HFF-Myc (cell line): ENCODE measurements around the gene MGST1.

Source experiments
- DNase-seq: peaks from one replicate; pipeline ENCODE4 v3.0.0-alpha.2; 2011; ENCODE audit warnings: low read depth; ENCODE audit errors: extremely low read depth
- H3K4me3 ChIP-seq: replicated peaks from 2 replicates; pipeline ENCODE4 v1.5.1; 2011; ENCODE audit warnings: low read depth, mild to moderate bottlenecking, control low read depth, low read length
- TF ChIP-seq, protein P1 (sequence below): IDR thresholded peaks from 2 replicates; pipeline ENCODE4 v1.5.1; 2012; ENCODE audit warnings: mild to moderate bottlenecking, low read depth, low read length, control low read depth; ENCODE audit errors: missing control alignments

Gene MGST1, protein sequence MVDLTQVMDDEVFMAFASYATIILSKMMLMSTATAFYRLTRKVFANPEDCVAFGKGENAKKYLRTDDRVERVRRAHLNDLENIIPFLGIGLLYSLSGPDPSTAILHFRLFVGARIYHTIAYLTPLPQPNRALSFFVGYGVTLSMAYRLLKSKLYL

DNA sequence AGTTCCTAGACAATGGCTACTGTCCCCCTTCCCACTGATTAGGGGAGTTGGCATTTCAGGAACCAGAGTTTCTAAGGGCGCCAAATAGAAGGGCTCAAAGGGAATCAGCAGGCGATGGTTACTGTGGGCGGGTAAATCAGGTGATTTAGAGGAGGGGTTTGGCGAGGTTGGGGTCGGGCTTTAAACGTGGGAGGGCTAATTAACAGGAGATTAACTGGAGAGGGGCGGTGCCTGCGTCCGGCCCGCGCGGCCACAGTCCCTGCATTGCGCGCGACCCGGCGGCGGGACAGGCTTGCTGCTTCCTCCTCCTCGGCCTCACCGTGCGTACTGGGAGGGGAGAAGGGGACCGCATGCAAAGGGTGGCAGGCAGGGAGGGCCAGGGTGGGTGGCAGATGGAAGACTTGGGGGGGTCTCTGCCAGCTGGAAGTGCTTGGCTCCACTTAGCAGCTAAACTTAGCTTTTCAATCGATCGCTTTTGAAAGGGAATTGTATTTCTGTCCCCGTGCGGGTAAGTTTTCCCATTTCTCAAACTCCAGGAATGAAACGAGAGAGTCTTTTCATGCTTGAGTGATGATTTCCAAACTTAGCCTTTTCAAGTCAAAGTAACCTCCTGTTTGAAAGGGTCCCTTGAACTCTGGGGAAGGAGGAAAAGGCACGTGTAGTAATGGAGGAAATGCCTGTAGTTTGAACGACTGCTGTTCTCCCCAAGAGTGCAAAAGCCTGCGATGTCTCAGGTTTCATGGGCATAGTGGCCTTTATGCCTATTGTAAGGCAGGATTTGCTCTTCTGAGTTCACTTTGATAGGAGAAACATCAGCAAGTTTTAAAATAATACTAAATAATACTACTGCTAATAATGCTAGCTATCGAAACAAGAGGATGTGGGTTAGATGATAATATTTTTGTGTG, at the start of gene MGST1:
TSS of gene MGST1 (plus strand) at position 255 of the 908 bp plus-strand sequence. CDS start 6,608 bp downstream, outside the sequence.
- peak within 1 kb of the TSS; percentile 59 for H3K4me3 ChIP-seq
- TF ChIP-seq, protein P1, sequence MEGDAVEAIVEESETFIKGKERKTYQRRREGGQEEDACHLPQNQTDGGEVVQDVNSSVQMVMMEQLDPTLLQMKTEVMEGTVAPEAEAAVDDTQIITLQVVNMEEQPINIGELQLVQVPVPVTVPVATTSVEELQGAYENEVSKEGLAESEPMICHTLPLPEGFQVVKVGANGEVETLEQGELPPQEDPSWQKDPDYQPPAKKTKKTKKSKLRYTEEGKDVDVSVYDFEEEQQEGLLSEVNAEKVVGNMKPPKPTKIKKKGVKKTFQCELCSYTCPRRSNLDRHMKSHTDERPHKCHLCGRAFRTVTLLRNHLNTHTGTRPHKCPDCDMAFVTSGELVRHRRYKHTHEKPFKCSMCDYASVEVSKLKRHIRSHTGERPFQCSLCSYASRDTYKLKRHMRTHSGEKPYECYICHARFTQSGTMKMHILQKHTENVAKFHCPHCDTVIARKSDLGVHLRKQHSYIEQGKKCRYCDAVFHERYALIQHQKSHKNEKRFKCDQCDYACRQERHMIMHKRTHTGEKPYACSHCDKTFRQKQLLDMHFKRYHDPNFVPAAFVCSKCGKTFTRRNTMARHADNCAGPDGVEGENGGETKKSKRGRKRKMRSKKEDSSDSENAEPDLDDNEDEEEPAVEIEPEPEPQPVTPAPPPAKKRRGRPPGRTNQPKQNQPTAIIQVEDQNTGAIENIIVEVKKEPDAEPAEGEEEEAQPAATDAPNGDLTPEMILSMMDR: no peak
- DNase-seq: no peak

DNA sequence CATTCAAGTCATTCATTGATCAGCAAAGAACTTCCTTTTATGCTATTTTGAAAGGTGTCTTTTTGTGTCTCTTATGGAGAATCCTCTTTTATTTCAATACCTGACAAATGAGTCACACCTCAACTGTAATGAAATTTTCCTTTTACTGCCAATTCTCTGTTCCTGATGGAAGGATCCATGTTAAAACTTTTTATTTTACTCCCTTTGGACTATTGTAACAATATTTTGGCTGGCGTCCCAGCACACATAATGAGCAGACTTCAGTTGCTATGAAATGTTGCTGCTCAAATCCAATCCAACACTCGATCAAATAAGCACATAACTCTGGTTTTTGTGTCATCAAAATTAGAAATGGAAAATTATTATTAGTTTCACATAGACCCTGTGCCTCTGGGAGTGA, 48.0 kb upstream of the MGST1 start:
- DNase-seq: no peak
- TF ChIP-seq, protein P1: no peak
- H3K4me3 ChIP-seq: no peak overlapping the region

DNA sequence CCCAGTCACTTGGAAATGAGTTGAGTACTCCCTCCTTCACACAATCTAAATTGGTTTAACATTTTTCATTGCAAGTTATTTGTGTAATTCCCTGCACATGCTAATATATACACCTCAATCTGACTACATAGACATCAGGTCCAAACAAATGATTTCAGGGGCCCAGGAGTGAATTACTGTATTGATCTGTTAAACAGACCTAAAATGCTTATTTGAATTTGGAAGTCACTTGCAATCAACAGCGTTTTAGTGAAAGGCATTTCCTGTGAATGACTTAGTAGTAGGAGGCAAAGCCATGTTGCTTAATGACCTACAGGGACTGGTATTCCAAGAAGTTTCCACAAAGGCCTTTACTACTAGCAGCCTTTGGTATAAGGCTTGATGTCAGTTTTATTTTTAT, 47.3 kb upstream of the MGST1 start:
- TF ChIP-seq, protein P1: no peak
- no peak for DNase-seq
- no peak overlapping the region for H3K4me3 ChIP-seq

DNA sequence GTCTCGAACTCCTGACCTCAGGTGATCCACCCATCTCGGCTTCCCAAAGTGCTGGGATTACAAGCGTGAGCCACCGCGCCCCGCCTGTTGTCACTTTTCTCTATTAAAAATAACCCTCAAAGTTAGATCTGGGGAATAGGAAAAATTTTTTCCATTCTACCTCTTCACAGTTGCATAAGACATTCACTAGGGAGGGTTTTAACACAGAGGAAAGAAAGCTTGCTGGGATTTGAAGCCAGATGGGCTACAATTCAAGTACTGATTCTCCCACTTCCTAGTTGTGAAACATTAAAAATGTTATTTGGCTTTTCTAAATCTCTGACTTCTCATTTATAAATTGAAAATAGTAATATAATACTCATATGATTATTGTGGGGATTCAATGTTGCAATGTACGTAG, 46.7 kb upstream of the MGST1 start:
- TF ChIP-seq, protein P1: no peak
- no peak for DNase-seq

DNA sequence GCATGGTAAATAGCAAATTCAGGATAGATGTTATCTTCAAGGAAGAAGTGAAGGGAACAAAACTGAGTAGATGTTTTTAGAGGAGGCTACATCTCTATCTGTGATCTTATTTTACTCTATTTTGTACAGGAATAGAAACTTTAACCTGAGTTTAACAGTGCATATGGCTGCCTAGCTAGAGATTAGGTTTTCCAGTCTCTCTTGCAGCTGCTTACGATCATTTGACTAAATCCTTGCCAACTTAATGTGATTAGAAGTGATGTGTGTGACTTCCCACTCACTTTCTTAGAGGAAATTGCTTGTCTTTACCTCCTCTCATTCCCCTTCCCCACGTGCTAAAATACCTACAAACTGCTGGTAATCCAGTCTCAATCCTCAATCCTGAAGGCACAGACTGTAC, 43.5 kb upstream of the MGST1 start:
- DNase-seq: no peak
- TF ChIP-seq, protein P1: no peak
- no peak overlapping the region for H3K4me3 ChIP-seq

More for the DNA sequence above, 46.7 kb upstream of the MGST1 start:
- no peak overlapping the region for H3K4me3 ChIP-seq

DNA sequence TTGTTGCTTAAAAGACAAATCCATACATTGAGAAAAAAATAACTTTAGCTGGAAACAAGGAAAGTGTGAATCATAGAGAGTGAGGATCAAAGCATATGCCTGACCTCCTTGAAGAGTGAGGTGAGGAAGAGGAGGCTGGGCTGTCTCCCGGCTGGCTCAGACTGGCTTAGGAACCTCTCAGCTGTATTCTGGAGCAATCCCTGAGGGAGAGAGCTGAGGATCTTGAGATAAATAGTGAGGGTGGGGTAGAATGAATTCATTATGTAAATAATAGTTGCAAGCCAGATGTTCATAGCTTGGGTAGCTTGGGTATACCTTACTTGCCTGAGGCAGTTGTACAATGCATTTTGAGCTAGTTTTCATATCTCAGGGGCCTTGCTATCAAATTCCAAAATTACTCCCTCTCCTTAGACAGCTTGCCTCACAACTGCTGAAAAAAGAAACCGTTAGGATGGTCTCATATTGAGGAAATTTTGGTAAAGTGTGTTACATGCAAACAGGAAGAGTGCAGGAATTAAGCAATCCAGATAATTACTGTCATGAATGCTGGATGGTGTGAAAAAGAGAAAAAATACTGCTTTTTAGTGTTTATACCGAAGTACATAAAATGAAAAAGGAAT, 39.5 kb upstream of the MGST1 start:
- no peak for DNase-seq
- TF ChIP-seq, protein P1: no peak
- no peak overlapping the region for H3K4me3 ChIP-seq
